ENCODE data around the gene NAE1. TPM values are rescaled to one million over a fixed set of nuclear protein-coding genes. Genes with fewer than 3 reads are reported as not detected.

The NAE1 gene
- total RNA-seq, 1 experiment from 2014 or later = 82.3 TPM

GRCh38 chr16:66809765-66810164, 21.0 kb downstream of the NAE1 start:
- Histone ChIP-seq H3F3A (ENCODE audit: low read length, unreplicated experiment) (no peaks in the 10 kb centered on the region), H3K36me3 (ENCODE audit: low read depth, low read length) (peaks cover 19% of the 10 kb centered on the region), H2AFZ (ENCODE audit: low read length) (no peak overlapping the region), H3K9me3 (ENCODE audit: low read length) (no peaks in the 10 kb centered on the region), H3K4me3 (ENCODE audit: low read length) (no peak overlapping the region), H3K9me2 (replicated peaks; ENCODE audit: low read length) (no peaks in the 10 kb centered on the region), H3K27me3 (ENCODE audit: low read length) (no peaks in the 10 kb centered on the region), H4K20me1 (ENCODE audit: low read length) (no peaks in the 10 kb centered on the region), H3K27ac (ENCODE audit: low read length) (no peak overlapping the region), H3K79me2 (ENCODE audit: low read length) (no peaks in the 10 kb centered on the region), H3K4me2 (ENCODE audit: low read length) (no peak overlapping the region), H3K9ac (ENCODE audit: low read length) (no peak overlapping the region), H3K4me1 (ENCODE audit: insufficient read depth, low read length) (no peaks in the 10 kb centered on the region)
- no TSS peak for BruUV-seq (replicated peaks)
- CTCF ChIA-PET = no interaction called here
- DNase-seq (no peak), ATAC-seq (no peak)
- TF ChIP-seq EZH2phosphoT487 (IDR thresholded peaks at IDR 0.05; ENCODE audit: borderline replicate concordance, low read length) (no peak), EZH2 (IDR thresholded peaks at IDR 0.05; ENCODE audit: low read length, unreplicated experiment) (no peak), CTCF (conservative IDR thresholded peaks at IDR 0.05; ENCODE audit: low read depth, low read length) (no peak)
- POLR2A ChIA-PET (ENCODE audit: unreplicated experiment) = no interaction called here
- intact Hi-C loops (cut with micrococcal nuclease) = no loop called here

- BruUV-seq (replicated peaks) = no TSS peak
- no peaks in the 10 kb centered on the region for H3K79me2 ChIP-seq (ENCODE audit: low read length)
- ChIA-PET CTCF (no interaction called here), POLR2A (ENCODE audit: unreplicated experiment) (no interaction called here)
- no peak overlapping the region for H3K9ac ChIP-seq (ENCODE audit: low read length)
- no peaks in the 10 kb centered on the region for H3K4me1 ChIP-seq (ENCODE audit: insufficient read depth, low read length)
- peaks cover 20% of the 10 kb centered on the region for H3K36me3 ChIP-seq (ENCODE audit: low read depth, low read length)
- no peaks in the 10 kb centered on the region for H3F3A ChIP-seq (ENCODE audit: low read length, unreplicated experiment)
- ATAC-seq (no peak), DNase-seq (no peak)
- no peak overlapping the region for H3K4me3 ChIP-seq (ENCODE audit: low read length)
- no peak overlapping the region for H3K27ac ChIP-seq (ENCODE audit: low read length)
- H3K27me3 ChIP-seq (ENCODE audit: low read length) = no peaks in the 10 kb centered on the region
- no peak for TF ChIP-seq CTCF (conservative IDR thresholded peaks at IDR 0.05; ENCODE audit: low read depth, low read length)
- no peak for TF ChIP-seq EZH2phosphoT487 (IDR thresholded peaks at IDR 0.05; ENCODE audit: borderline replicate concordance, low read length)
- TF ChIP-seq EZH2 (IDR thresholded peaks at IDR 0.05; ENCODE audit: low read length, unreplicated experiment) = no peak
- H2AFZ ChIP-seq (ENCODE audit: low read length) = no peak overlapping the region
- no peaks in the 10 kb centered on the region for H3K9me3 ChIP-seq (ENCODE audit: low read length)
- H3K9me2 ChIP-seq (replicated peaks; ENCODE audit: low read length) = no peaks in the 10 kb centered on the region
- intact Hi-C loops (cut with micrococcal nuclease) = no loop called here
- H3K4me2 ChIP-seq (ENCODE audit: low read length) = no peak overlapping the region
- H4K20me1 ChIP-seq (ENCODE audit: low read length) = no peaks in the 10 kb centered on the region
Measured at GRCh38 chr16:66802159-66802558, 28.6 kb downstream of the NAE1 start.

GRCh38 chr16:66801320-66802105, 29.3 kb downstream of the NAE1 start, which contains the start of gene TERB1:
Gene TERB1 (minus strand): TSS chr16:66801584. CDS start chr16:66796798, 4,786 bp downstream.
- ChIA-PET POLR2A (ENCODE audit: unreplicated experiment) (no interaction called here), CTCF (no interaction called here)
- H3K4me2 ChIP-seq (ENCODE audit: low read length) = no peak within 1 kb of the TSS
- intact Hi-C loops (cut with micrococcal nuclease) = no loop called here
- no peak within 1 kb of the TSS for H3K9ac ChIP-seq (ENCODE audit: low read length)
- H3K9me2 ChIP-seq (replicated peaks; ENCODE audit: low read length) = no peaks in the 10 kb centered on the region
- no peaks in the 10 kb centered on the region for H3K4me1 ChIP-seq (ENCODE audit: insufficient read depth, low read length)
- ATAC-seq = no peak
- DNase-seq = no peak
- H4K20me1 ChIP-seq (ENCODE audit: low read length) = no peaks in the 10 kb centered on the region
- no peak within 1 kb of the TSS for H3K4me3 ChIP-seq (ENCODE audit: low read length)
- H3F3A ChIP-seq (ENCODE audit: low read length, unreplicated experiment) = no peaks in the 10 kb centered on the region
- H3K27me3 ChIP-seq (ENCODE audit: low read length) = no peaks in the 10 kb centered on the region
- BruUV-seq (replicated peaks) = no TSS peak
- TF ChIP-seq EZH2phosphoT487 (IDR thresholded peaks at IDR 0.05; ENCODE audit: borderline replicate concordance, low read length) = no peak
- TF ChIP-seq CTCF (conservative IDR thresholded peaks at IDR 0.05; ENCODE audit: low read depth, low read length) = no peak
- TF ChIP-seq EZH2 (IDR thresholded peaks at IDR 0.05; ENCODE audit: low read length, unreplicated experiment) = no peak
- peaks cover 20% of the 10 kb centered on the region for H3K36me3 ChIP-seq (ENCODE audit: low read depth, low read length)
- H3K9me3 ChIP-seq (ENCODE audit: low read length) = no peaks in the 10 kb centered on the region
- no peak within 1 kb of the TSS for H2AFZ ChIP-seq (ENCODE audit: low read length)
- no peaks in the 10 kb centered on the region for H3K79me2 ChIP-seq (ENCODE audit: low read length)
- no peak within 1 kb of the TSS for H3K27ac ChIP-seq (ENCODE audit: low read length)

Data from PC-3 (cell line).